WTC11 (cell line): ENCODE results near the gene MYOG. TPM values are rescaled to one million over a fixed set of nuclear protein-coding genes. Genes with fewer than 3 reads are reported as not detected.

Experiments
- ATAC-seq: fragments of 200-7000 bp; cut with Tn5 transposase; 2 replicates; pipeline ENCODE4 v1.10.0; 2021; ENCODE audit warnings: mild to moderate bottlenecking, moderate library complexity
- CTCF ChIA-PET: fragments of 300-600 bp; sonication (Branson Sonifier 250); formaldehyde crosslinking; loops from one replicate; lab custom pipeline; 2021; ENCODE audit warnings: antibody characterized with exemption; lab: Charles Lee
- POLR2A ChIA-PET: fragments of 350-600 bp; sonication (Branson Sonifier 250); formaldehyde crosslinking; loops from one replicate; lab custom pipeline; 2021; ENCODE audit warnings: antibody characterized with exemption; lab: Charles Lee
- DNase-seq: peaks from one replicate; pipeline ENCODE4 v3.0.0; 2021; ENCODE audit warnings: low spot score
- H3K27ac Mint-ChIP-seq: 2 replicates; pipeline ENCODE4 v1.8.0; 2021; ENCODE audit warnings: mixed read lengths
- H3K27me3 Mint-ChIP-seq: 2 replicates; pipeline ENCODE4 v1.8.0; 2021; ENCODE audit warnings: low read depth, mild to moderate bottlenecking, moderate library complexity, mixed read lengths
- H3K36me3 Mint-ChIP-seq: 2 replicates; pipeline ENCODE4 v1.8.0; 2021; ENCODE audit warnings: mixed read lengths
- H3K4me1 Mint-ChIP-seq: 2 replicates; pipeline ENCODE4 v1.8.0; 2022; ENCODE audit warnings: mixed read lengths
- H3K4me3 Mint-ChIP-seq: 2 replicates; pipeline ENCODE4 v1.8.0; 2021; ENCODE audit warnings: mild to moderate bottlenecking, moderate library complexity, mixed read lengths
- H3K9me3 Mint-ChIP-seq: 2 replicates; pipeline ENCODE4 v1.8.0; 2021; ENCODE audit warnings: mixed read lengths
- AR ChIP-seq: fragments of 250-450 bp; sonication (Bioruptor Pico); IDR thresholded peaks from 2 replicates; pipeline ENCODE4 v1.9.0; 2021; ENCODE audit warnings: mild to moderate bottlenecking
- CBFB ChIP-seq: sonication (generic); formaldehyde crosslinking; IDR thresholded peaks from 2 replicates; pipeline ENCODE4 v1.8.1; 2022; ENCODE audit warnings: mild to moderate bottlenecking, low read depth, missing genetic modification reagents
- CTCF ChIP-seq: fragments of 200-600 bp; IDR thresholded peaks from 2 replicates; pipeline ENCODE4 v1.8.0; 2022; ENCODE audit warnings: antibody characterized with exemption
- E2F5 ChIP-seq: sonication (generic); formaldehyde crosslinking; IDR thresholded peaks from 2 replicates; pipeline ENCODE4 v1.8.1; 2022; ENCODE audit warnings: mild to moderate bottlenecking, moderate library complexity, missing genetic modification reagents
- EMX1 ChIP-seq: fragments of 250-450 bp; sonication (Bioruptor Pico); IDR thresholded peaks from 2 replicates; pipeline ENCODE4 v1.8.0; 2021; ENCODE audit warnings: mild to moderate bottlenecking
- ERG ChIP-seq: fragments of 250-450 bp; sonication (Bioruptor Pico); IDR thresholded peaks from 2 replicates; pipeline ENCODE4 v1.8.0; 2021; ENCODE audit warnings: mild to moderate bottlenecking
- GTF2I ChIP-seq: fragments of 250-450 bp; sonication (Bioruptor Pico); conservative IDR thresholded peaks from 2 replicates; pipeline ENCODE4 v1.4.0; 2021; ENCODE audit warnings: mild to moderate bottlenecking
- JAZF1 ChIP-seq: fragments of 250-450 bp; sonication (Bioruptor Pico); IDR thresholded peaks from 2 replicates; pipeline ENCODE4 v1.9.0; 2021; ENCODE audit warnings: moderate library complexity, mild to moderate bottlenecking, inconsistent platforms
- MAX ChIP-seq: sonication (generic); formaldehyde crosslinking; IDR thresholded peaks from 2 replicates; pipeline ENCODE4 v1.8.0; 2022; ENCODE audit warnings: mild to moderate bottlenecking, missing genetic modification reagents
- NR2C2 ChIP-seq: sonication (generic); formaldehyde crosslinking; IDR thresholded peaks from 2 replicates; pipeline ENCODE4 v1.8.0; 2022; ENCODE audit warnings: mild to moderate bottlenecking, missing genetic modification reagents
- OVOL2 ChIP-seq: fragments of 250-450 bp; sonication (Bioruptor Pico); IDR thresholded peaks from 2 replicates; pipeline ENCODE4 v1.9.0; 2021; ENCODE audit warnings: mild to moderate bottlenecking, borderline replicate concordance
- STAT6 ChIP-seq: sonication (generic); formaldehyde crosslinking; conservative IDR thresholded peaks from 2 replicates; pipeline ENCODE4 v1.8.1; 2023; ENCODE audit warnings: mild to moderate bottlenecking, low read depth, missing genetic modification reagents, moderate library complexity
- ZBTB43 ChIP-seq: sonication (generic); formaldehyde crosslinking; IDR thresholded peaks from 2 replicates; pipeline ENCODE4 v1.8.1; 2023; ENCODE audit warnings: mild to moderate bottlenecking, missing genetic modification reagents
- ZNF138 ChIP-seq: sonication (generic); formaldehyde crosslinking; conservative IDR thresholded peaks from 2 replicates; pipeline ENCODE4 v1.8.1; 2022; ENCODE audit warnings: mild to moderate bottlenecking, moderate library complexity, missing genetic modification reagents
- ZNF232 ChIP-seq: sonication (generic); formaldehyde crosslinking; IDR thresholded peaks from 2 replicates; pipeline ENCODE4 v1.8.0; 2022; ENCODE audit warnings: mild to moderate bottlenecking, missing genetic modification reagents
- ZSCAN18 ChIP-seq: fragments of 250-450 bp; sonication (Bioruptor Pico); IDR thresholded peaks from 2 replicates; pipeline ENCODE4 v2.1.2; 2022; ENCODE audit warnings: mild to moderate bottlenecking, moderate library complexity
- total RNA-seq: library from RNA; stranded (reverse); gene quantifications from 3 replicates; pipeline ENCODE4 v1.2.3, GENCODE V29; 2021

Gene MYOG
- total RNA-seq, 1 experiment from 2014 or later: not detected

GRCh38 chr1:203098914-203099520 is 13.2 kb upstream of the MYOG start:
- CTCF ChIA-PET: interaction anchor here (0.7 to 2.2 kb wide), 7 partner anchors 14 to 168 kb away, joined by 3 to 10 read pairs (median 7); no protein-coding TSS in a partner anchor
- Mint-ChIP-seq H3K4me1 (no peaks in the 10 kb centered on the region), H3K9me3 (peaks cover 31% of the 10 kb centered on the region), H3K27me3 (peaks cover 6% of the 10 kb centered on the region), H3K36me3 (peaks cover 20% of the 10 kb centered on the region), H3K27ac (no peak overlapping the region), H3K4me3 (no peak overlapping the region)
- ATAC-seq (no peak), DNase-seq (no peak)
- POLR2A ChIA-PET: no interaction called here
- TF ChIP-seq E2F5 (CRISPR knock-in tag): no peak
- TF ChIP-seq CTCF: no peak
- TF ChIP-seq ZSCAN18 (CRISPR knock-in tag): no peak
- no peak for TF ChIP-seq MAX (CRISPR knock-in tag)
- no peak for TF ChIP-seq ZNF232 (CRISPR knock-in tag)
- no peak for TF ChIP-seq STAT6
- no peak for TF ChIP-seq EMX1
- no peak for TF ChIP-seq CBFB (CRISPR knock-in tag)
- no peak for TF ChIP-seq AR (CRISPR knock-in tag)
- TF ChIP-seq ERG (CRISPR knock-in tag): no peak
- no peak for TF ChIP-seq NR2C2 (CRISPR knock-in tag)
- no peak for TF ChIP-seq JAZF1 (CRISPR knock-in tag)
- no peak for TF ChIP-seq ZBTB43 (CRISPR knock-in tag)
- no peak for TF ChIP-seq OVOL2 (CRISPR knock-in tag)
- TF ChIP-seq ZNF138: no peak
- TF ChIP-seq GTF2I: no peak
